Measurements from ENCODE around the gene HOXB1.
"Not testable (repeated sequence)": the region's sequence is repeated elsewhere in the genome, so short reads cannot be mapped to it uniquely, and the experiment has no call there.

Gene HOXB1

DNA sequence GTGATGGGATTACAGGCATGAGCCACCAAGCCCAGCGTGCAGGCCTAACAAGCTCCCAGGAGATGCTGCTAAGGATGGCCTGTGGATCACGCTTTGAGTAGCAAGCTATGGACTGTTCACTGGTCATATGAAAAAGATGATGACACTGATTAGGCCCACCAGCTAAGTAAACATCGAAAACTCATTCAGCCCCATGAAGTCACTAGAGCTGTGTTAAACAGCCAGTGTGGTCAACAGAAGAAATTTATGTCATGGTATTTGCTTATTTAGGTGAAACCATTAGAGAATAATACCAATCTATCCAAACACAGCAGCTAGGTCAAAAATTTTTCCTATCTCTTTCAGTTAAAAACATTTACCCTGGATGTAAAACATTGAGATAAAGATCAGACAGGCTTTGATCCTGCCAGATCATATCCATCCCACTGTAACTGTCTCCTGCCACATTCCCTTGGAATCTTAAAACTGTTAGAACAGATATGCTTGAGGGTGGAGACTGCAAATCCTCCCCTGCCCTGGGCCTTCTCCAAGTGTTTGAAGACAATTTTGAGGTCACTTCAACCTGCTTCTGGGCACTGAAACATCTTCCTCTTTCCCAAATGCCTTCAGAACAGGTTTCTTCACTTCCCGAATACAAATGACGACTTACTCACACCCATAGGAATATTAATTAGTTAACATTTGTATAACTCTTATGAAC, 30.9 kb downstream of the HOXB1 start:
- no peak for DNase-seq (ENCODE audit: low read depth in 4 of 4, low spot score in 1 of 4)

DNA sequence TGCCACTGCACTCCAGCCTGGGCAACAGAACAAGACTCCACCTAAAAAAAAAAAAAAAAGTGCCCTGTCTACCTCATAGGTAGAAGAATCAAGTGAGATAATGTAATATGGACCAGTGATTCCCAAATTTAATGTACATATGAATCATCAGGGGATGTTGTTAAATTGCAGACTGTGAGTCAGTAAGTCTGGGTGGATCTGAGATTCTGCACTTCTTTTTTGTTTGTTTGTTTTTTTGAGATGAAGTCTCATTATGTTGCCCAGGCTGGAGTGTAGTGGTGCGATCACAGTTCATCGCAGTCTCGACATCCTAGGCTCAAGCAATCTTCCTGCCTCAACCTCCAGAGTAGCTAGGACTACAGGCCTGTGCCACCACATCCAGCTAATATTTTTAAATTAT, 31.6 kb downstream of the HOXB1 start:
- DNase-seq (ENCODE audit: low read depth in 4 of 4, low spot score in 1 of 4), result no peak

GRCh38 chr17:48498164-48498850, 32.5 kb downstream of the HOXB1 start:
- DNase-seq (ENCODE audit: low read depth in 4 of 4, low spot score in 1 of 4), result no peak

GRCh38 chr17:48497103-48497502, 33.7 kb downstream of the HOXB1 start:
- no peak for DNase-seq (ENCODE audit: low read depth in 4 of 4, low spot score in 1 of 4)

DNA sequence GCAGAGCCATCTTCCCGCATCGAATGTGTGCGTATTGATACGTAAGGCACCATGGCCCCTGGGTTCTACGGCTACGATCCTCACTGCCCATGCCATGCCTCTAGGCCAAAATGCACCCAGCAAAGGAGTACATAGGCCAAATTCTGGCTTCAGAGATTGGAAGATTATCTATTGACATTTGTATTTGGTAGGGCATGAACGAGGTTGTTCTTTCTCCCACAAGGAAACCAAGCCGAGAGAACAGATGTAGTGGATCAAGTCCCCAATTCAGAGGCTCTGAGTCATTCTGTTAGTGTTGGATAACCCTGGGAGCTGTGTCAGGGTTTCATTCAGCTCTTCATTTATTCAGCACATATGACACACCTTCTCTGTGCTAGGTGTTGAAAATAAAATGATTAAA, 36.5 kb downstream of the HOXB1 start:
- DNase-seq (ENCODE audit: low read depth in 4 of 4, low spot score in 1 of 4), result no peak

GRCh38 chr17:48492401-48493298, 38.2 kb downstream of the HOXB1 start:
- peak; percentile 37 to 55 (median 47) for DNase-seq (ENCODE audit: low read depth in 4 of 4, low spot score in 1 of 4)

DNA sequence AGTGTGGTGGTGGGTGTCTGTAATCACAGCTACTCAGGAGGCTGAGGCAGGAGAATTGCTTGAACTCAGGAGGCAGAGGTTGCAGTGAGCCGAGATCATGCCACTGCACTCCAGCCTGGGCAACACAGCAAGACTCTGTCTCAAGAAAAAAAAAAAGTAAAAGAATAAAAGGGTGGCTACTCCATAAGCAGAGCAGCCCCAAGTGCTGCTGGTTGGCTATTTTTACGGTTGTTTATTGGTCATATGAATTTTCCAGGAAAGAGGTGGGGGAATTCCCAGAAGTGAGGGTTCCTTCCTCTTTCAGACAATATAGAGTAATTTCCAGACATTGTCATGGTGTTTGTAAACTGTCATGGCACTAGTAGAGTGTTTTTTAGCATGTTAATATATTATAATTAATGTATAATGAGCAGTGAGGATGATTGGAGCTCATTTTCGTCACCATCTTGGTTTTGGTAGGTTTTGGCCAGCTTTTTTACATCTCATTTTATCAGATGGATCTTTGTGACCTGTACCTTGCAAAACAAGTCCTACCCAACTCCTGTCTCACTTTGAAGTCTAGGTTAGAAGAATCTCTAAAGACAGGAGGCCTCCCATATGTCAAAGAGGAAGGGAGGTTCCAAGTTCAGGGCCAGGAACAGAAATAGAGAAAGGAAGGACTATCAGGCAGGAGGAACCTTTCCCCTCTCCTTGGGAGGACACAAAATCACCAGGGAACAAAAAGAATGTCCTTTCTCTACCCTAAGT, 39.1 kb downstream of the HOXB1 start:
- DNase-seq (ENCODE audit: low read depth in 4 of 4, low spot score in 1 of 4), result no peak

- DNase-seq (ENCODE audit: low read depth in 4 of 4, low spot score in 1 of 4), result no peak
These were observed 40.3 kb downstream of the HOXB1 start for GRCh38 chr17:48490451-48490892.

- no peak for DNase-seq (ENCODE audit: low read depth in 4 of 4, low spot score in 1 of 4)
These were observed 41.0 kb downstream of the HOXB1 start for GRCh38 chr17:48489781-48490180.

DNA sequence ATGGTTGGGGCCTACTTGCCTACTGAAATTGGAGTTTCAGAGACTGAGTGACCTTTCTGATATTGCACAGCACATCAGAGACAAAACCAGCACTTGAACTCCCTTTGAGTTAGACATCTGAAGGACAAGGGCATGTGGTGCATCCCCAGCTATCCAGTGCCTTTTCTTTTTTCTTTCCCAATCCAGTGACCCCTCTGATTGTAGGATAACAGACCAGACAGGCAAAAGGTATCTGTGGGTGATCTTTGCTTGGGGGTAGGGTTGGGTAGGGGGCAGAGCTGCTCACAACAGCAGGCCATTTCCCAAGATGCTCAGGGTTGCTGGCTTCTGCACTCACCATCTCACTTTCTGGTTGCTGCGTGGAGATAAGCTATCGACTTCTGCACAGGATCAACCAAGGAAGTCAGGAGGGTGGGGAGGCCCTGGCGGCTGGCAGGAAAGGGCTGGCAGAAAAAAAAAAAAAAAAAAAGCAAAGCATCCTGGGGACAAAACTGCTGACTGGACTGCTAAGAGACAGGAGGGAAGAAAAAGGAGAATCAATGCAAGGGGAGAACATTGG, 42.2 kb downstream of the HOXB1 start:
- DNase-seq (ENCODE audit: low read depth in 4 of 4, low spot score in 1 of 4), result no peak

DNA sequence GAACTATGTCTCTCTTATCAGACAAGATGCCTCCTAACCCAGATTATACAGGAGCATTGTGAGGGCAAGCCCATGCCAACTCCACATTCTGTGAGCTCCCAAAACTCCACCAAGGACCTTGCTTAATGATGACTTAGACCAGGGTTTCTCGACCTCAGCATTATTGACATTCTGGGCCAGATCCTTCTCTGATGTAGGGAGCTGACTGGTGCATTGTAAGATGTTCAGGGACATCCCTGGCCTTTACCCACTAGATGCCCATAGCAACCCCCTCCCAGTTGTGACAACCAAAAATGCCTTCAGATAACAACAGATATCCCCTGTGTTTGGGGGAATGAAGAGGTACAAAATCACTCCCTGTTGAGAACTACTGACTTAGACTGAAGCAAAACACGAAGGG, 43.6 kb downstream of the HOXB1 start:
- no peak for DNase-seq (ENCODE audit: low read depth in 4 of 4, low spot score in 1 of 4)

DNA sequence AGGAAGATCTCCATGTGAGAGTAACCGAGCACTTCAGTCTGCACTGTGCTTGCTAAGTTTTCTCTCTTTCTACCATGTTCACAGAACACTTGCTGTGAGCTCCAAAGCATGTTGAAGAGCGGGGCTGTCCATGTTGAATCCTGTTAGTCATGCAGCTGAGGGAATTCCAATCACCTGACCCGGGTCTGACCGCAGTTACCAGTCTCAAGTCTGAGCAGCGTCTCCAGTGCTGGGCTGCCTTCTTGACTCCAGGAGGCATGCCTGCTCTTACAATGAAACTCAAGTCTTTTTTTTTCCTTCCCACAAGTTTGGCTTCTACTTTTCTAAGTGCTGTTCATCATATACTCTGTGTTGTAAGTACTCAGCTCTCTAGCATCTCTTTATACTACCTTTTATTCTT, 44.3 kb downstream of the HOXB1 start:
- no peak for DNase-seq (ENCODE audit: low read depth in 4 of 4, low spot score in 1 of 4)

DNA sequence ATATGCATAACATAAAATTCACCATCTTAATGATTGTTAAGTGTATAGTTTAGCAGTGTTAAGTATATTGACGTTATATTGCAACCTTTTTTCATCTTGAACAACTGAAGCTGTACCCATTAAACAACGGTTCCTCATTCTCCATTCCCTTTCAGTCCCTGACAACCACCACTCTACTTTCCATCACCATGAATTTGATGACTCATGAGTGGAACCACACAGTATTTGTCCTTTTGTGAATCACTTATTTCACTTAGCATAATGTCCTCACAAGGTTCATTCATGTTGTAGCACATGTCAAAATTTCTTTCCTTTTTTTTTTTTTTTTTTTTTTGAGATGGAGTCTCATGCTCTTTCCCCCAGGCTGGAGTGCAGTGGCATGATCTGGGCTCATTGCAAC, 46.0 kb downstream of the HOXB1 start:
- no peak for DNase-seq (ENCODE audit: low read depth in 4 of 4, low spot score in 1 of 4)

DNA sequence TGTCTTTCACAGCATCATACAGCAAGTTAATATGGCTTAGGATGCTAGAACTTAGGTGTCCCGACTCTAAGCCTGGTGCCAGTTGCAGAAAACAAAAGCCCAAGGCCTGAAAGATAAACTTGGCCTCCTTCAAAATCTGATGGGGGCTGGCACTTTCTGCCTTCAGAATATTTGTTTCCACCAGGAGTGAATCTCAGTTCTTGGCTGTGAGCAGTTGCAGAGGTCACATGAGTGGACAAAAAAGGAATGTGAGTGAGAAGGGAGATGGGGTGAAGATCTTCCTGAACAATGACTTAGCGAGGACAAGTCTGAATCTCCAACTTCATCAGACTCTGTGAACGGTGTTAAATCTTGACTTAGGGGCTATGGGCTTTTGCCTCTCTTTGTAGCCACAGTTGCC, 46.6 kb downstream of the HOXB1 start:
- DNase-seq (ENCODE audit: low read depth in 4 of 4, low spot score in 1 of 4), result no peak

DNA sequence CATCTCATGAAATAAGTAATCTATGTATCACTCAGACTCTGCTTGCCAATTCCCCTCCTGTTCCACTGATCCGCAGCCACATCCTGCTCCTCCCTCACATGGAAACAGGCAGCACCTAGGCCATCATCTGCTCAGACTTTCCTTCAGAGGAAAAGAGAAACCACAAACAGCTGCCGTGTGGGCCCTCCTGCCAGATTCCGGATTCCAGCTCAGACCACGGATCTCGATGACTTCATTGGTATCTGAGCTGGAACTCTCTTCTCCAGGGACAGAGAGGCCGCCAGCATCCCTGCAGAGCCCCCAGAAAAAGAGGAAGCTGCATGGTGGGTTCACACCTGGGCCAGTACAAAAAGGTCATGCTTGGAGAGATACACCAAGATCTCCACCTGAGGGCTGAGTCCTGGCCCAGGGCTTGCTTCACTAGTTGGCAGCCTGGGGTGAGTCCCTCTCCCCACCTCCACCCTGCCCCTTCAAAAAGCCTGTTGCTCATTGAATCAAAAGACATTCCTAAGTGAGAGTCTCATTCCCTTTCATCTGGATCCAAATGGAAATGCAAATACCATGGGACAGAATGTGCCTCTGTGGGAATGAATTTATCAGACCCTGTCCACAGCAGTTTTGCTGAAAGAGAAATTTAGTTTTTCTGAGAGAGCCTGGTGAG, 47.2 kb downstream of the HOXB1 start:
- DNase-seq (ENCODE audit: low read depth in 4 of 4, low spot score in 1 of 4), result peak in 1 of 4 experiments; percentile 19

- no peak for DNase-seq (ENCODE audit: low read depth in 4 of 4, low spot score in 1 of 4)
These were observed 47.8 kb downstream of the HOXB1 start for GRCh38 chr17:48483004-48483403.

GRCh38 chr17:48482301-48482700, 48.5 kb downstream of the HOXB1 start:
- DNase-seq (ENCODE audit: low read depth in 4 of 4, low spot score in 1 of 4), result not testable (repeated sequence)

DNA sequence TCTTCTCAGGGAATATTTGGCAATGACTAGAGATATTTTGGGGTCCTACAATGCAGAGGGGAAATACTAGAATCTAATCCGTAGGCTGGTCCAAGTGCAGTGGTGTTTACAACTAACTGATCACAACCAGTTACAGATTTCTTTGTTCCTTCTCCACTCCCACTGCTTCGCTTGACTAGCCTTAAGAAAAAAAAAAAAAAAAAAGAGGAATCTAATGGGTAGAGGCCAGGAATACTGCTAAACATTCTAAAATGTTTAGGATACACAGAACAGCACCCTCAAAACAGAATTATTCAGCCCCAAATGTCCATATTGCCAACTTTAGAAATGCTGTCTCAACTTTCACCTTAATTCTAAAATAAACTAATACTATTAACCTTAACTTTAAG, 51.8 kb downstream of the HOXB1 start:
- no peak for DNase-seq (ENCODE audit: low read depth in 4 of 4, low spot score in 1 of 4)

Data from stimulated activated CD4-positive, alpha-beta T cell treated with anti-CD3 and anti-CD28 coated beads, Interleukin-1b, Interleukin-23, amount 100 ng/mL, for 24 hours (primary cell).